ENCODE data around the gene ACOXL.
"Not testable (repeated sequence)": the region's sequence is repeated elsewhere in the genome, so short reads cannot be mapped to it uniquely, and the experiment has no call there.

Gene ACOXL

DNA sequence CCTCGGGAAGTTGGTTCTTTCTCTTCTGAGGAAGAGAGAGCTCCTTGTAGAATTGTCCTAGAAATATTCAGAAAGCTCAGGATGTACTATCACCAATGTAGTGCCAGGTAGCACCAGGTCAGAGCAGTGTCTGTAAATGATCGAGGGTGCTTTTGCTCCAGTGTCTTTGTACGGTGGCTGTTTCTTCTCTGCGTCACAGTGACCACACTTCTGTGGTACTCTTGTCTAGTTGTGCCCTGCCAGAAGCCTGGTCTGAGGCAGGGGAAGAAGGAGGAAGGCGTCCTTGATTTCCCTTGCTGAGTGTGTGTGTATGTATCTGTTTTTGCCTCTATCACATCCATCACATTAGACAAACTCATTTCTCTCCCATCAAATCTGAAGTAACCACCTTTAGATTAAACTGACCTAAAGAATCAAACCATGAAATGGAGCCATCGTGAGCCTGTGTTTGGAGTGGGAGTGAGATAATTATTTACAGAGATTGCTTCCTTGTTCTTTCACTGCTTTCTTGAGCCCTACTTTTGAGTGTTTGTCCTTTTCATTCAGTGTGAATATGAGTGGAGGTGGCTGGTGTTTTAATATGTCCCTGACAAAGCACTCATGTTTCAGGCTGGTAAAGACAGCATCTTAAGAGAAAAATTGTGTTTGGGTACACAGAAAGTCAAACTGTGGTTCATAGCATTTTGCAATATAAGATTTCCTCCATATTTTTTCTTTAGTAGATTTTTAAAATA, 97.2 kb downstream of the ACOXL start:
- DNase-seq (ENCODE audit: low read depth) = no peak

DNA sequence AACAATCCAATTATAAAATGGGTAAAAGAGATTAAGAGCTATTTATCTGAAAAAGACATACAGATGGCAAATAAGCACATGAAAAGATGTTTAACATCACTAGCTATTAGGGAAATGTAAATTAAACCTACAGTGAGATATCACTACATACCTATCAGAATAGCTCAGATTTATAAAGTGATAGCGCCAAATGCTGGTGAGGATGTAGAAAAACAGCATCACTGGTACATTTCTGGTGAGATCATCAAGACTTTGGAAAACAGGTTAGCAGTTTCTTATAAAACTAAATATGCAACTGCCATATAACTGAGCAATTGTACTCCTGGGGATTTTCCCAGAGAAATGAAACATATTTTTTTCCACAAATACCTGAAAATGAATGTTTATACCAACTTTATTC, 100.4 kb downstream of the ACOXL start:
- no peak for DNase-seq (ENCODE audit: low read depth)

DNA sequence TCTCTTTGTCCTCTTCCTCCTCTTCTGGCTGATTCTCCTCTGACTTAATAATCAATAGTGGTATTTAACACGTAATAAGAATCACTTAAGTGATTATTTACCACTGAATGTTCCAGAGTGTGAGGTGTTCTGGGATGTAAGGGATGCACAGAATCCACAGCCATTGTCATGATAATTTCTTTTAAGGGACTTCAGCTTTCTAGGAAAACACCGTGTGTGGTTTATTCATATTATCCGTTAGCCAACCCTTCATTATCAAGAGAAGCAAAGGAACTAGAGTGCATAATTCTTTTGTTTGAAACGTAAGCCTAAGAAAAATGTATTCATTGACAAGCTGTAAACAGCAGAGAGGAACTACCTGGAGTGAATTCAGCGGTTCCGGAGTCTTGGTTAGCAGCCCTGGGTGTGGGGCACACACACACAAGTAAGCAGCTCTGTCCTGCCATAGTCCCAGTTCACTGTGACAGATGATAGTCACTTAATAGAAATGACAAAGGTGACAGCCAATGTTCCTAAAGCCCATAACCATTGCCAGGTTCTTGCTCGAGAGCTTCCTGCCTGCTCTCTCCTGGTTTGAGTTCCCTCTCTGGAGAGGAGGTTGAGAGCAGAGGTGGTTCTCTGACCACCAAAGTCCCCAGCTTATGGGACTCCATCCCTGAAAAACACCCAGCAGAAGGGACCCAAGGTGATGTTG, 101.9 kb downstream of the ACOXL start:
- DNase-seq (ENCODE audit: low read depth) = no peak

DNA sequence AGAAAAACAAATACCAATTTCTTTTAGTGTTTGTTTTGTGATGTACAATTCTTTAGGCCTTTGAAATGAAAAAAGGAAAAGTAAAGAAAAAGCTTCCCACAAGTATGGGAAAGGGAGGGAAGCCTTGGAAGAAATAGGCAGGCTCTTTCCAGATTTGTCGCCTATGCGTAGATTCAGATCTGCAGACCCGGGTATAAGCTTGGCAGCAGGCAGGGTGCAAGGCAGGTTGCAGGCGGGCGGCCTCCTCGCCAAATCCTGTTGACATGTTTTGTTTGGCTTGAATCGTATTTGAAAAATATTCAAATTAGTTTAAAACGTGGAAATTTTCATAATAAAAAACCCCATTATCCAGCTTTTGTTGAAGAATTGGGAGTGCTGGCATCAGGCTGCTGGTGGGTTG, 104.3 kb downstream of the ACOXL start:
- DNase-seq (ENCODE audit: low read depth) = no peak

DNA sequence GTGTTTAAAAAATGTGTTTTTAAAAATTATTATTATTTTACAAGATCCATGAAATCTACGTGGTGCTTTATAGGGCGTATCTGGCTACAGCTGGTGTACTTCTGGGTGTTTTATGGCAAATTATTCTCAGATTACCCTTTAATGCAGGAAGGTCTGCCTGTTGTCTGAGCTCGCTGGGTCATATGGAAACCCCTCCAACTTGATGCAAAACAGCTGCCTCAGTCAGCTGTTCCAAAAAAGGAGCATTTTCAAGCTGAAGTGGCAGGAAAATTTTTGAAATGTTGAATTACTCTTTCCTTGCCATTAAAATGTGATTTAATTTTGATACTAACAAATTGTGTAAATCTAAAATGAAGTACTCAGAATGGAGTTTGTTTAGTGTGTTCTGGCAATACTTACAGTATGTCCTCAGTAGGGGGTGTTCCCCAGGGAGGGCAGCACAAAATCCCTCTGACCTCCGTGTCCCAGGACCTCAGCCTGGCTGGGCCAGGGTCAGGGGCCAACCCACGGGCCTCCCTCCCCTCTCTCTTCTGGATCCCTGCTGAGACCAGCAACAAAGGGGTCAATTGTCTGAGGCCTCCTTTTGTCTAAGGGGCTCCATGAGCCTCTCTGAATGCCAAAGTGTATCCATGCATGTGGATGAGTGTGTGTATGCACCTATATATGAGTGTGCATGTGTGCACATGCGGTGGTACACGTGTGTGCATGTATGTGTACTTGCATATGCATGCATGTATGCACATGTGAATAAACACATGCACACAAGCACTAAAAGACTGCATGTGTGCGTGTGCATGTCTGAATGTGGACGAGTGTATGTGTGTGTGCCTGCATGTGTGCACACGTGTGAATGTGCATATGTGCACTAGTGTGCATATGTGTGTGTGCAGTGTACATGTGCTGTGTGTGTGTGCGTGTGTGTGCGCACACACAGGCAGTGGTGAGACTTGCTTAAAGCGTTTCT, 105.4 kb downstream of the ACOXL start:
- no peak for DNase-seq (ENCODE audit: low read depth)

DNA sequence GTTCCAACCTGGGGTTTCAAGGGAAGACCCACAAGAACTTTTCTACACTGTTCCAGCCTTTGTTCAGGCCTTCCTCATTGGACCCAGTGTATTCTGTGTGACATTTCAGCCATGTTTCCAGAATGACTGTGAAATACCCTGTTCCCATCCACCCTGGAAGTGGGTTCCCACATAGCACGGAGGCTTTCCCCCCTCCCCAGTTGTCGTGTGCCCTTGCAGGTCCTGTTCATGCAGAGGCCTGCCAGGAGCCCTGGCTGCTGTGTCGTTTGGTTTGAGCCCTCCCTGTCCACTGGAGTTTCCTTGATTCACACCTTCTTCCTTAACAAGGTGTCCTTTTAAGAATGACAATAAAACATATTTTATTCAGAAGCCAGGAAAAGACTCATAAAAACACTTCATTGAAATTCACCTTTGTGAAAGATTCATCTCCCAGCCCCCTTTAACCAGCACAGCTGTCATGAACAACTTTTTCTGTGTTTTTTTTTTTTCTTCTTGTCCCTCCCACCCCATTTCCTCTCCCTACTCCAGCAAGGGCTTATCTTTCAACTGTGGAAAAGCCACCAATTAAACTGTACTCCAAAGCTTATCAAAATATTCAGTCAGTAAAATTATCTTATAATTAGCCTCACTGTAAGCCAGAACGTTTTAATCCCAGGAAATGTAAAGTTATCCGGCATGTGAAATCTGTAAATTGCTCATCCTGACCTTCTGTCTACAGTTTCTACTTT, 106.4 kb downstream of the ACOXL start:
- DNase-seq (ENCODE audit: low read depth) = no peak

DNA sequence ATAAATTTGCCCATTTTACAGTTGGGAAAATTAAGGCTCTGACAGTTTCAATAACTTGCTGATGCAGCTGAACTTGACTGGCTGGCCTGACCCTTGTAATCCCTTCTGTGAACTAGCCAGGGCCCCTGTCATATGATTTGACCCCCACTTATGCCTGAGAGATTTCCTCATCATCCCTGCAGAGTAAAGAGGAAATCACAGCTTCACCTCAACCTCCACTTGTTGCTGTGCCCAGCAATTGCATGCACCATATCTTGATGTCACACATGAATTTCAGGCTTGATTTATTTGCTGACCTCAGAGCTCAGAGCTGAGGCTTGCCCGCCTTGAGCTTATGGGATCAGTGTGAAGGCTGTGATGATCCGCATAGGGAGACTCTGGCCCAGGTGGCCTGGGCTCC, 108.1 kb downstream of the ACOXL start:
- DNase-seq (ENCODE audit: low read depth) = no peak

DNA sequence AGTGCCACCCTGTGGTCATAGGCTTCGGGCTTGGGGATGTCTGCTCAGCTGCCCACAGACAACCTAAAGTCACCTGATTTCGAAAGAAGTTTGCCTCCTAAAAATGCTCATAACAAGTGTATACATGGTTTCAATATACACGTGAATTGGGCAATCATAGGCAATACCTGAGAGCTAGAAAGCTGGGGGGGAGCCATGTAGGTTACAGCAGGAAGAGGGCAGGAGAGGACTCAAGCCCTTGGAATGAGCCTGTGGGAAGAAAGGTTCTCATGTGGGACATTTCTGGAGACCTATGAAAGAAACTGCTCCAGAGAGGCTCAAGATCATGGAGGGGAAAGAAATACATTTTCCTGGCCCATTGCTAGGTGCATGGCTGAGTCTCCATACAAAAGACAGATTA, 109.7 kb downstream of the ACOXL start:
- no peak for DNase-seq (ENCODE audit: low read depth)

DNA sequence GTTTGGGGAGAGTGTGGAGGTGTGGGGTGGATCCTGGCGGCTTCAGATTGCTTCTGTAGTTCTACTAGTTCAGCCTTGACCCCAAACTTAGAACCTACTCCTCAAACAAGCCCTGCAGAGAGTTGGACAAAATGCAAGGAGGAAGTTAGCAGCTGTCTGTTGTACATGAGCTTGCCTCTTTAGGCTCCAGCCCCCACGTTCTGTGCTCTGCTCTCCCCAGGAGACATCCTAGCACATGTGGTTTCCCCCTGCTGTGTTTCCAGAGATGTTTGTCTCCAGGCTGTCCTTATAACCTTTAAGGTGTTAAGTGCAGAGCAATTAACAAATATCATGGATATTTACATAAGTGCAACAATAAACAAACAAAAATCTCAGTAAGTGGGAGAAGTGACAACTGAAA, 111.1 kb downstream of the ACOXL start:
- DNase-seq (ENCODE audit: low read depth) = no peak

DNA sequence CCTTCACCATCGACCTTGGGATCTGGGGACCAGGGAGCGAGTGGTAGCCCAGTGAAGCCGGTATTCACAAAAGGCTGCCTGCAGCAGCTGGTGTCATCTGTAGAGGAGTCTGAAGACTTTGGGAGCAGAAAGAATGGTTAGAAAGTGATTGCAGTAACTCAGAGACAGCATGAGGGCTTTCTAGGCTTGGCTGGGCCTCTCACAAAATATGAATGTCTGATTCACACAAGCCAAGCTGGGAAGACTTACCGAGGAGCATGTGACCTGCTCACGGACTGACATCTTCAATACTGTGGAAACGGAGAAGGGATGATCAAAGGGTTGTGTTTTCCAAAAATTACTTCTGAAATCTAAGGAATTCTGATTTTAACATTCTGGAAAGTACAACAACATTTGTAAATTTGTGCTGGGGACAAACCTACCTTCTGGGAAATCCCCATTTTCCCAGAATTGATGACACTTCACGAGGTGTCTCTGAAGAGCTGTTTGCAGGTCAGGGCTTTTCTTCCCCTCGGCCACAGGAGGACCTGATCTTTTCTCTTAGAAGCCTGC, 111.7 kb downstream of the ACOXL start:
- DNase-seq (ENCODE audit: low read depth) = no peak

DNA sequence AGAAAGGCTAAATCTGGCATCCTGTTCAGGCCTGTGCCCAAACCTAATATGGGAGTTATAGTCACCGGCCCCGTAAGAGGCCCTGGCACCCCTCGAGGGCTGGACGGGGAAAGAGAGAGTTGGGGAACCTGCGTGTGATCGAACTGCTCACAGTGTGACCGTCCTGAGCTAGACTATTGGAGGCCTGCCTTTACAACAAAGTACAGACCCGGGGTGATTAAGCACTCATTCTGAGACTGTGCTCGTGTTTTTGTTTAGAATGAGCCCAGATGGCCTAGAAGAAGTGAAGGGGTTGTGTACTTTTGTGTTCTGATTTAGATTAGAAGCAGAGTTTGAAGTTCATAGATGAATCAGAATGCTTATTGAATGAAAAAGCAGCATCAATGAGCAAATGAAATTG, 115.3 kb downstream of the ACOXL start:
- no peak for DNase-seq (ENCODE audit: low read depth)

DNA sequence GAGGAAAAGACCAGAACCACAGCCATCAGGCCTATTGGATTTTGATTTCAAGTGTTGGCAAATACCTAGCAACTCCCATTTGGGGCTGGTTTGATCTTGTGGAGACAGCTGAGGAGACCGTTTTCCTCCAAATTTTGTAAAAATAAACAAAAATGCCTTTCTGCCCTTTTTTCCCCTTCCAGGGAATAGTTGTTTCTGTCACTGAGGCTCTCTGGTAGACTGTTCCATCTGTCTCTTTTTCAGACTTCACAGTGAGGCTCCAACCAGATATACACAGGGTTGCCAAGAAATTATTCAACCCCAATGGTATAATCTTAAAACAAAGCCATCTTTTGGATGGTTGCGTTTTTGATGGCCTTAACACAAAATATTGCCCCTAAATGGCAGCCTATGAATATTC, 115.7 kb downstream of the ACOXL start:
- no peak for DNase-seq (ENCODE audit: low read depth)

DNA sequence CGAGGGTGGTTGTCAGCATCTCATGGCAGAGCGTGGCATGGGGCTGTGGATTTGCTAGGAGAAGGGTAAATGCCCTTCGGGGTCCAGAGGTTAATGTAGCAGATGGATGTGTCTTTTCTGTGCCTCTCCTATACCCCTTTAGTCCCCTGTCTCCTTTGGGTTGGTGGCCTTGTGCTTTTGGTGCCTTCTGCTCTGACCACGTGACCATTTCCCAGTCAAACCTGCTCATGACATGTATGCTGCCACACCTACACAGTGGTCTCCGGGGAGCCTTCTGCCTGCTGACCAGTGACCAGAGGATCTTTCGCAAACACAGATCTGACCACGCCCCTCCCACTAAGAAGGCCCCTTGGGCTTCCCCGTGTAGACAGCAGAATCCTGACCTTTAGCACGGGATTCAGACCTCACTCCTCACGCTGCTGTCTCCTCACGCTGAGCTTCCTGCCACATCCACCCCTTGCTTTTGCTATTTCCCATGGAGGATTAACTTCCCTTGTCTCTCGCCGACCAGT, 116.2 kb downstream of the ACOXL start:
- DNase-seq (ENCODE audit: low read depth) = no peak

DNA sequence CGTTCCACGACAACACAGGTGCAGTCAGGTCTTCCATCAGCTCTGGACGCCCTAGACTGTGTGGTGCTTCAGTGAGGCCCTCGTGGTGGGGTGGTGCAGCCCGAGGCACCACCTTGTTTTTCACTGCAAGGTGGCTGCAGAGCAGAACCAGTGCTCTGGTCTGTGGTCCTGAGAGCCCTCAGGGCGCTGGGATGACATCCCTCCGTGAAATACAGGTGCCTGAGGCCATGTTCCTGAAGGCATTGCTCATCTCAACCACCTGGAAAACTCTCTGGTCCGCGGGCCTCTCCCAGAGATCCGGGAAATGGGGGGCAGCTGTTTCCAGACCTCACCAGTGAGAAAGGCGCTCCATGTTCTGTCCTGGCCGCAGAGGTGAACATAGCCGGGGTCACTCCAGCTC, 119.2 kb downstream of the ACOXL start:
- no peak for DNase-seq (ENCODE audit: low read depth)

DNA sequence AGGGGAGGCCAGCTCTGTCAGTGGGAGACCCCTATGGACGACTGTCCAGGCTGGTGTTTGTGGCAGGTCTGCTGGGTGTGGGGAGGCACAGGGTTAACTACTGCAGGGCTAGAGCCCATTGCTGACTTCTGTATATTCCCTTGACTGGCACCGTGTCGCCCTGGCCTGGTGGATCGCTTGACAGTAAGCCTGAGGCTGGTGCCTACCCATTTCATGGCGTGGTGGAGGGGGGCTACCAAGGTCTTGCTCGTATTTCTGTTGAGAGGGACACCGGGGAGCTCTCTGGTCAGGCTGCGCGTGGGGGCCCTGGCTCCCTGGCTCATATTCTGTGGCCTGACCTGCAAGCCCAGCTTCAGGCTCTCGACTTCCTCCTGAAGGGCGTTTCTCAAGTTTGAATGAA, 119.7 kb downstream of the ACOXL start:
- no peak for DNase-seq (ENCODE audit: low read depth)

DNA sequence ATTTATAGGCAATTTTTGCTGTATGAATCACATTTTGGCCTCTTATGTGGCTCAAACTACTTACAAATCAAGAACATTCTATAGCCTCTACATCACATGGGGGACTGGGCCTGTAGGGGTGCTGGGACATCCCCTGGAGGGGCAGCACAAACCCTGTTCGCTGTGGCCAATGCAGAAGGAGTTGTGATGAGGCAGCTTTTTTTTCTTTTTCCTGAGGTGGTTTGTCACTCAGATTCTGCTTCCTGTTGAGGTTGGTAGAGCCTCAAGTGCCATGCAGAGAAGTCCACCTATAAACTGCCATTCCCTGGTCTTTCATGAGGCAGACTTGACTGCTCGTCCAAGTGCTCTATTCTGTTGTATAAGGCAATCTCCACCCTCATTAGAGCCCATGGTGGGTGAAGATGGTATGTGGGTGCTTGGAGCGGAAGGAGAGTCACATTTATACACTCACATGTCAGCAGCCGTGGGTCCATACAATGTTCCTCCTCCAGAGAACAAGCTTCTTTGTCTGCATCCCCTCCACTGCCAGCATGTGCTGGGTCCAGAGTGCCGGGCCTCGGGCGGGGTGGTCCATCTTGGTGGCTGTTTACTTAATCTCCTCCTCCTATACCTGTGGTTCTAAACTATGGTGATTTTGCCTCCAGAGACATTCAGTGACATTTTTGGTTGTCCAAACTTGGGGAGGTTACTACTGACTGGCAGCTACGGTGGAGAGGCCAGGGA, 120.3 kb downstream of the ACOXL start:
- no peak for DNase-seq (ENCODE audit: low read depth)

DNA sequence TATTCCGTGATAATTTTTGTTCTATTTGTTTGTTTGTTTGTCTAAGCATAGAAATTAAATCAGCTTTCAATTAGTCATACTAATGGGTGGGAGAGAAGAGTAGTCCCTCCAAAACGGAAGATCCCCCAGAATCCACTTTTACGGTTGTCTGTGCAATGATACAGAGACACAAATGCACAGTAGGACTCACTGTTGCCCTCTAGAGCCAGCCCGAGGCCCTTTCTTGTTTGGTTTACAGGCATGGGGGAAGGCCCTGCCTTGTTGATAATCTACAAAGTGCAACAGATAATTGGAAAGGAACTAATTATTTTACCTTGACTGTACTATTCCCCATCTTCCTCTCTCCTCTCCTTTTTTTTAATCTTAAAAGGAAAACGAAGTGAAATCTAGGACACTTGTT, 121.1 kb downstream of the ACOXL start:
- no peak for DNase-seq (ENCODE audit: low read depth)

DNA sequence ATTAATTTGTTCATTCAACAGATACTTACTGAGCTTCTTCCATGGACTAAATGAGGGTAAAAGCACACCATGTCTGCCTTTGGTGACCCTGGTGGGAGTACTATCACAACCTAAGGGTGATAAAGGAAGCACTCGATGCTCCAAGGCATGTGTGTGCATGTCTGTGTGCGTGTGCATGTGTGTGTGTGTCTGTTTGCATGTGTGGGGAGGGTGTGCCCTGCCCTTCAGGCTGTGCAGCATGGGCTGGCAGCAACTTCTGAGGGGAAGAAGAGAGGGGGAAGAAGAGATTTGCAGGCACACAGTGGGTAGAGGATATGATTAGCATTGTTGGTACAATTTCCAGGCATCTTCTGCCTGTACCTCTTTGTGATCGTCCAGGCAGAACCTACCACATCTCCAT, 121.6 kb downstream of the ACOXL start:
- DNase-seq (ENCODE audit: low read depth) = no peak

DNA sequence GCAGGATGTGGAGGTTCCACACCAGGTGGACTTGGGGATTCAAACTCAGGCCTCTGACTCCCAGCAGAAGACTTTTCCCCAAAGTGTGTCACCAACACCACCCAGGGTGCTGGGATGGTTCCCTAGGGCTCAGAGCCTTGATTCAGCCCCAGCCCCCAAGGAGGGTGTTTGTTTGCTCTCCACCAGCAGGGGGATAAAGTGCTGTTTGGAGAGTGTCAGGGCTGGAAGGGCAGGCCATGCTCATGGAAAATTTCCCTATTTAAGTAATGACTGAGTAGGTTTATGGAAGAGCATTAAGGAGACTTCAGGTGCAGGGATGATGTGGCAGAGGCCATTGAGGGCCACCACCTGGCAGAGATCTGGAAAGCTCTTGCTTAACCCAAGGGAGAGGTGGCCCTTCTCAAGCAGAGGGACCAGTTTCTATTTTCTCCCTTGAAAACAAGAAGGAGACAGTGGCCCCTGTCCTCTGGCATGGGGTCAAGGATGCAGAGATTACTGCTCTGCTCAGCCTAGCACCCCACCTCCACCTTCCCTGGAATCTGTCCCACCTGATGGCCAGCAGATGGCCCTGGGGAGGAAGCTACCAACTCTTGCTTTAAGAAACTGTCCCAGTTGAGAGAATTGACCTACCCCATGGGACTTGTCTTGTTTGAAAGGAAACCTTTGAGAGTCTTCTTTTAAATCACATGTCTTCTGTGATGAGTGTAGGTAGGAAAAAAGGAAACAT, 122.1 kb downstream of the ACOXL start:
- no peak for DNase-seq (ENCODE audit: low read depth)

DNA sequence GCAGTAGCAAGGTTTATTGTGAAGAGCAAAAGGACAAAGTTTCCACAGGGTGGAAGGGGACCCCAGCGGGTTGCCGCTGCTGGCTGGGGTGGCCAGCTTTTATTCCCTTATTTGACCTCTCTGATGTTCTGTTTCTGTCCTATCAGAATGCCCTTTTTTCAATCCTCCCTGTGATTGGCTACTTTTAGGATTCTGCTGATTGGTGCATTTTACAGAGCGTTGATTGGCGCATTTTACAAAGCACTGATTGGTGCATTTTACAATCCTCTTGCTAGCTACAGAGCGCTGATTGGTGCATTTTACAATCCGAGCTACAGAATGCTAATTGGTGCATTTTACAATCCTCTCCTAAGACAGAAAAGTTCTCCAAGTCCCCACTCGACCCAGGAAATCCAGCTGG, 123.5 kb downstream of the ACOXL start:
- not testable (repeated sequence) for DNase-seq (ENCODE audit: low read depth)
